Muscle layer of duodenum (tissue), 2 donors: ENCODE data around the gene GDF10.

ENCODE experiments used
- H3K27ac ChIP-seq: one replicate; pipeline ENCODE4 v1.7.0; 2013; ENCODE audit warnings: mild to moderate bottlenecking, low read length
- H3K27me3 ChIP-seq: one replicate; pipeline ENCODE4 v1.7.0; 2013; ENCODE audit warnings: low read depth, mild to moderate bottlenecking, control low read depth, low read length
- H3K36me3 ChIP-seq, 2 donors: one replicate each; pipeline ENCODE4 v1.7.0; 2013; ENCODE audit warnings: low read length in 2 of 2, control low read depth in 1 of 2, mild to moderate bottlenecking in 1 of 2; ENCODE audit not compliant: insufficient read depth in 2 of 2, control insufficient read depth in 1 of 2
- H3K4me1 ChIP-seq, 2 donors: one replicate each; pipeline ENCODE4 v1.7.0; 2013; ENCODE audit warnings: low read length in 2 of 2, mild to moderate bottlenecking in 2 of 2, control low read depth in 1 of 2, moderate library complexity in 1 of 2; ENCODE audit not compliant: insufficient read depth in 2 of 2, control insufficient read depth in 1 of 2
- H3K4me3 ChIP-seq, 2 donors: one replicate each; pipeline ENCODE4 v1.7.0; 2013; ENCODE audit warnings: low read length in 2 of 2, low read depth in 1 of 2, mild to moderate bottlenecking in 1 of 2
- H3K9me3 ChIP-seq, 2 donors: one replicate each; pipeline ENCODE4 v1.7.0; 2013; ENCODE audit warnings: low read length in 2 of 2, control low read depth in 1 of 2, mild to moderate bottlenecking in 1 of 2; ENCODE audit not compliant: control insufficient read depth in 1 of 2
- donor health status: healthy.

The GDF10 gene

GRCh38 chr10:47351899-47352815, 52.2 kb downstream of the GDF10 start:
- no peaks in the 10 kb centered on the region for H3K4me1 ChIP-seq
- H3K36me3 ChIP-seq: no peaks in the 10 kb centered on the region
- H3K9me3 ChIP-seq: no peaks in the 10 kb centered on the region
- H3K27me3 ChIP-seq: no peaks in the 10 kb centered on the region
- no peak overlapping the region for H3K4me3 ChIP-seq
- H3K27ac ChIP-seq: no peak overlapping the region

DNA sequence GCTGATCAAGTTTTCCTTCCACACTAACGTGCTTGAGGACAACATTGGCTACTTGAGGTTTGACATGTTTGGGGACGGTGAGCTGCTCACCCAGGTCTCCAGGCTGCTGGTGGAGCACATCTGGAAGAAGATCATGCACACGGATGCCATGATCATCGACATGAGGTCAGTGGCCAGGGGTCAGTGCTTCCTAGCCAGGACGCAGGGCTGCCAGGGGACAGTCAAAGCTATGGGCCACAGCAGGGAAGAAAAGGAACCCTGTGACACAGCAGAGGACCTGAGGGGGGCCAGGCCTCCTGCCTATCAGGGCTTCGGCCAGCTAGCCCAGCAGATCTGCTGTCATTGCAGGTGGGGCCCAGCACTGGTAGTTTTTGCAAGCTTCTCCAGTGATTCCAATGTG, 53.4 kb downstream of the GDF10 start:
- H3K4me3 ChIP-seq: no peak overlapping the region
- H3K27ac ChIP-seq: no peak overlapping the region
- H3K9me3 ChIP-seq: no peaks in the 10 kb centered on the region

DNA sequence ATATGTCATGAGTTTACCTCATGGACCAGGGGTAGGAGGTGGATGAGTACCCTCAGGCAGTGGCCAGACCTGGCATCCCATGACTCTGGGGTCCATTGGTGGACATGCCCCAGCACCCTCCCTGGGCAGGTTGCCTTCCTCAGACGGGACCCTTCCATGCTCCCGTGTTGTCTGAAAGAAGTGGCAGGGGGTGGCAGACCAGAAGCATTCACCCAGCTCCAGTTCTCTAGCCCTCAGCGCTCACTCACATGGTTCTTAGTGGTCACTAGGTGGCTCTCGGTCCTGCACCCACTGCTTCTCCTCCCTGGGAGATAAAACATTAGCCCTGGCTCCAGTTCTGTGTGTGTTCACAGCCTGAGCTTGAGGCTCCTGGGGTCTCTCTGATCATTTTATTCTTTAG, 54.2 kb downstream of the GDF10 start:
- H3K4me1 ChIP-seq: no peaks in the 10 kb centered on the region
- no peak overlapping the region for H3K4me3 ChIP-seq
- no peaks in the 10 kb centered on the region for H3K27me3 ChIP-seq
- H3K9me3 ChIP-seq: no peaks in the 10 kb centered on the region
- no peaks in the 10 kb centered on the region for H3K36me3 ChIP-seq
- H3K27ac ChIP-seq: no peak overlapping the region

More for the DNA sequence above, 53.4 kb downstream of the GDF10 start:
- Histone ChIP-seq H3K27me3 (no peaks in the 10 kb centered on the region), H3K36me3 (no peaks in the 10 kb centered on the region), H3K4me1 (no peaks in the 10 kb centered on the region)

GRCh38 chr10:47354900-47355299, 54.9 kb downstream of the GDF10 start:
- no peaks in the 10 kb centered on the region for H3K4me1 ChIP-seq
- H3K9me3 ChIP-seq: no peaks in the 10 kb centered on the region
- H3K27me3 ChIP-seq: no peaks in the 10 kb centered on the region
- H3K4me3 ChIP-seq: no peak overlapping the region
- H3K36me3 ChIP-seq: no peaks in the 10 kb centered on the region
- H3K27ac ChIP-seq: no peak overlapping the region

- Histone ChIP-seq H3K4me1 (no peaks in the 10 kb centered on the region), H3K27me3 (no peaks in the 10 kb centered on the region), H3K27ac (no peak overlapping the region), H3K9me3 (no peaks in the 10 kb centered on the region), H3K36me3 (no peaks in the 10 kb centered on the region), H3K4me3 (no peak overlapping the region)
Observed at GRCh38 chr10:47356708-47357107, 56.7 kb downstream of the GDF10 start.

DNA sequence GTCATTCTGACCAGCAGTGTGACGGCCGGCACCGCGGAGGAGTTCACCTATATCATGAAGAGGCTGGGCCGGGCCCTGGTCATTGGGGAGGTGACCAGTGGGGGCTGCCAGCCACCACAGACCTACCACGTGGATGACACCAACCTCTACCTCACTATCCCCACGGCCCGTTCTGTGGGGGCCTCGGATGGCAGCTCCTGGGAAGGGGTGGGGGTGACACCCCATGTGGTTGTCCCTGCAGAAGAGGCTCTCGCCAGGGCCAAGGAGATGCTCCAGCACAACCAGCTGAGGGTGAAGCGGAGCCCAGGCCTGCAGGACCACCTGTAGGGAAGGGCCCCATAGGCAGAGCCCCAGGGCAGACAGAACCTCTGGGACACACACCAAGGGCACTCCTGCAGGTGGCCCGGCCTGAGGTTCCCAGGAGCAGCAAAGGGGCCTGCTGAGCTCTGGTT, 57.2 kb downstream of the GDF10 start:
- H3K27me3 ChIP-seq: no peaks in the 10 kb centered on the region
- H3K36me3 ChIP-seq: no peaks in the 10 kb centered on the region
- H3K4me1 ChIP-seq: no peaks in the 10 kb centered on the region
- no peak overlapping the region for H3K27ac ChIP-seq
- no peaks in the 10 kb centered on the region for H3K9me3 ChIP-seq
- no peak overlapping the region for H3K4me3 ChIP-seq

DNA sequence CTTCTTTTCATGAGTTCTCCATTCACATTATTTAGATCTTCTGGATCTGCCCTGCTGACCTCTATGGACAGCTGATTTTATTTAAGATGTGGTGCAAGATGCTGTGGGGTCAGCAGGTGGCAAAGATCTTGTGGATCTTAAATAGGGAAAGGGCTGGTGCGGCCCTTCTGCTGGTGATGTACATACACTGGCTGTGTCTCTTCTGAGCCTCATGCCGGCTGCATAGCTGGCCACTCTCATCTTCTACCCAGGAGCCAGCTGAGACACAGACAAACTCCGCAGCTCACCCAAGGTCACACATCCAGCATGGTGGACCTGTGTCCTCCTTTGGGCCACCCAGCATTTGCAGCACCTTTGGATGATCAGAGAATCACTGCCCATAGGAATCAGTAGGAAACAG, 57.9 kb downstream of the GDF10 start:
- Histone ChIP-seq H3K4me1 (no peaks in the 10 kb centered on the region), H3K27me3 (no peaks in the 10 kb centered on the region), H3K36me3 (no peaks in the 10 kb centered on the region), H3K9me3 (no peaks in the 10 kb centered on the region), H3K27ac (no peak overlapping the region), H3K4me3 (no peak overlapping the region)

DNA sequence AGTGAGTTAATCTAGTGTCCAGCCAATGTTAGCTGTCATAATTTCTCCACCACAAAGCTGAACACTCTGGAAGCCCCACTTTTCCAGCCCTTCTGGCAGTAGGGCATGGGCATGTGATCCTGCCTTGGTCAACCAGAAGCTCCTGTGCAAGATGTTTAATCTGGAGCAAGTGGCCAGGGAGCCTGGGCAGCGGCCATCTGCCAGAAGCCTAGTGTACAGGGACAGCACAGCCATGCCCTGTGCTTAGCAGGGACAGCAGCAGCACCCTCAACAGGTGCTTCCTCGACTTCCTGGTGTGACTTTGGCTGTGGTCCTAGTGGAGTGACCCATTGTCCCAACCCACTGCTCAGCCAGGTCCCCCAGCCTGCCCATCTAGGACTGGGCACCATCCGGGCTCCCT, 58.5 kb downstream of the GDF10 start:
- no peak overlapping the region for H3K4me3 ChIP-seq
- no peaks in the 10 kb centered on the region for H3K4me1 ChIP-seq
- H3K36me3 ChIP-seq: no peaks in the 10 kb centered on the region
- H3K27ac ChIP-seq: no peak overlapping the region
- H3K27me3 ChIP-seq: no peaks in the 10 kb centered on the region
- no peaks in the 10 kb centered on the region for H3K9me3 ChIP-seq

DNA sequence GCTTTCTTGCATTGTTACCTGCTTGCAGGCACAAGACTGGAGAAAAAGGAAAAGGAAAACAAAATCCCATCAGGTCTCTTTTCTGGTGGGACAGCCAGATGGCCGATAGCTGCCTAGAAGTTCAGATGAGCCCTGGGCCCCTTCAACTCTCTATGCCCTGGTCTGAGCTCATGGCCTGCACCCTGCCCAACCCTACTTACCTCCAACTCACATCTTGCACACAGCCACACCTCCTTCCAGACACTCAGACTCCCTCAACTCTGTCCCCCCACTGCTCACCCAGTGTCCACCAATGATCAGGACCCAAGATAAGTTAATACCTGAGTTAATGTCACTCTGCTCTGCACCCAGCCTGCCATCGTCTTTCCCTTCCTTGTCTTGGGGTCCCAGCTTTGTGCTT, 59.1 kb downstream of the GDF10 start:
- H3K27me3 ChIP-seq: no peaks in the 10 kb centered on the region
- no peaks in the 10 kb centered on the region for H3K4me1 ChIP-seq
- no peaks in the 10 kb centered on the region for H3K9me3 ChIP-seq
- H3K36me3 ChIP-seq: no peaks in the 10 kb centered on the region
- H3K4me3 ChIP-seq: no peak overlapping the region
- no peak overlapping the region for H3K27ac ChIP-seq

GRCh38 chr10:47359626-47360418, 59.8 kb downstream of the GDF10 start:
- no peaks in the 10 kb centered on the region for H3K36me3 ChIP-seq
- no peak overlapping the region for H3K27ac ChIP-seq
- H3K9me3 ChIP-seq: no peaks in the 10 kb centered on the region
- H3K27me3 ChIP-seq: no peaks in the 10 kb centered on the region
- H3K4me1 ChIP-seq: no peaks in the 10 kb centered on the region
- no peak overlapping the region for H3K4me3 ChIP-seq

DNA sequence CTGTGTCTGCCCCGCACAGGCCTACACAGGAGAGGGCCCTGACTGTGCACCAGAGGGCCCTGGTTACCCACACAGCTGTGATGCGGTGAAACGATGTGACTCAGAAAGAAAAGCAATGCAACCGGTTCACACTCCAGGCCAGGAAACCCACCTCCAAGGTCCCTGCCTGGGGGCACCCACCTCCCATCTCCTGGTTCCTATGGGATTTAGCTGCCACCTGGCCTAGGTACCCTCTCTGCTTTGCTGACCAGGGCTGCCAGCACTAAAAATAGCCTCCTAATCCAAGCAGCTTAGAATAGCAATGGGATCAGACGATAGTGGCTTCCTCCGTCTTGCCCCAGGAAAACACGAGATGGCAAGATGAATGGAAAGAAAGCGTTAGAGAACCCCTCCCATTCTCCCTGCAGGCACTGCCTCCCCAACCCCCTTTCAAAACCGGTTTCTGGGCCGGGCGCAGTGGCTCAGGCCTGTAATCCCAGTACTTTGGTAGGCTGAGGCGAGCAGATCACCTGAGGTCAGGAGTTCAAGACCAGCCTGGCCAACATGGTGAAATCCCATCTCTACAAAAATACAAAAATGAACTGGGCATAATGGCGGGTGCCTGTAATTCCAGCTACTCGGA, 60.5 kb downstream of the GDF10 start:
- H3K27ac ChIP-seq: no peak overlapping the region
- H3K27me3 ChIP-seq: no peaks in the 10 kb centered on the region
- H3K36me3 ChIP-seq: no peaks in the 10 kb centered on the region
- H3K4me1 ChIP-seq: no peaks in the 10 kb centered on the region
- no peaks in the 10 kb centered on the region for H3K9me3 ChIP-seq
- H3K4me3 ChIP-seq: no peak overlapping the region
